Mesendoderm (in vitro differentiated cells): Measurements from ENCODE around the gene AMBP.

ENCODE experiments used
- DNase-seq: peaks from one replicate; pipeline ENCODE4 v3.0.0; 2013
- H2AK5ac ChIP-seq: 2 replicates; pipeline ENCODE4 v1.6.1; 2013; ENCODE audit warnings: low read length, inconsistent platforms
- H2BK120ac ChIP-seq: 2 replicates; pipeline ENCODE4 v1.6.1; 2013; ENCODE audit warnings: low read depth, mild to moderate bottlenecking, low read length, moderate library complexity, mixed read lengths
- H2BK15ac ChIP-seq: replicated peaks from 2 replicates; pipeline ENCODE4 v1.6.1; 2013; ENCODE audit warnings: low read depth, mild to moderate bottlenecking, moderate library complexity
- H2BK5ac ChIP-seq: 2 replicates; pipeline ENCODE4 v1.6.1; 2013; ENCODE audit warnings: low read length, inconsistent platforms
- H3K18ac ChIP-seq: 2 replicates; pipeline ENCODE4 v1.6.1; 2013; ENCODE audit warnings: mild to moderate bottlenecking, low read length, mixed read lengths
- H3K23ac ChIP-seq: one replicate; pipeline ENCODE4 v1.6.1; 2013; ENCODE audit warnings: low read length
- H3K27ac ChIP-seq: 2 replicates; pipeline ENCODE4 v1.5.1; 2013; ENCODE audit warnings: low read depth, mild to moderate bottlenecking, inconsistent platforms, low read length, moderate library complexity
- H3K27me3 ChIP-seq: 2 replicates; pipeline ENCODE4 v1.6.1; 2013; ENCODE audit warnings: low read length, control low read depth, mild to moderate bottlenecking, inconsistent platforms; ENCODE audit not compliant: insufficient read depth, poor library complexity
- H3K36me3 ChIP-seq: 2 replicates; pipeline ENCODE4 v1.6.1; 2013; ENCODE audit warnings: low read length, inconsistent platforms; ENCODE audit not compliant: control insufficient read depth, insufficient read depth
- H3K4ac ChIP-seq: one replicate; pipeline ENCODE4 v1.6.1; 2013; ENCODE audit warnings: low read depth, mild to moderate bottlenecking, low read length, moderate library complexity
- H3K4me1 ChIP-seq: 2 replicates; pipeline ENCODE4 v1.6.1; 2013; ENCODE audit warnings: low read depth, low read length, inconsistent platforms; ENCODE audit not compliant: control insufficient read depth
- H3K4me2 ChIP-seq: 2 replicates; pipeline ENCODE4 v1.6.1; 2013; ENCODE audit warnings: low read length
- H3K4me3 ChIP-seq: 2 replicates; pipeline ENCODE4 v1.5.1; 2013; ENCODE audit warnings: mild to moderate bottlenecking, low read length
- H3K56ac ChIP-seq: one replicate; pipeline ENCODE4 v1.6.1; 2013; ENCODE audit warnings: low read length
- H3K79me1 ChIP-seq: 2 replicates; pipeline ENCODE4 v1.6.1; 2013; ENCODE audit warnings: low read length, inconsistent platforms
- H3K79me2 ChIP-seq: 2 replicates; pipeline ENCODE4 v1.6.1; 2013; ENCODE audit warnings: mild to moderate bottlenecking, low read length; ENCODE audit not compliant: control insufficient read depth, insufficient read depth
- H3K9ac ChIP-seq: 2 replicates; pipeline ENCODE4 v1.6.1; 2013; ENCODE audit warnings: low read length, inconsistent platforms
- H4K5ac ChIP-seq: one replicate; pipeline ENCODE4 v1.6.1; 2013; ENCODE audit warnings: low read length
- H4K8ac ChIP-seq: one replicate; pipeline ENCODE4 v1.6.1; 2013; ENCODE audit warnings: low read depth, mild to moderate bottlenecking, control low read depth, low read length, moderate library complexity
- WGBS: extraction: QIAGEN DNeasy Blood & Tissue Kit; methylation state at CpG from one replicate; pipeline ENCODE4 v1.1.7; 2013; ENCODE audit warnings: low lambda C conversion rate, missing lambda C conversion rate; ENCODE audit not compliant: insufficient coverage; ENCODE audit errors: extremely low coverage; 5-methylcytosine and 5-hydroxymethylcytosine counted together

AMBP gene

DNA sequence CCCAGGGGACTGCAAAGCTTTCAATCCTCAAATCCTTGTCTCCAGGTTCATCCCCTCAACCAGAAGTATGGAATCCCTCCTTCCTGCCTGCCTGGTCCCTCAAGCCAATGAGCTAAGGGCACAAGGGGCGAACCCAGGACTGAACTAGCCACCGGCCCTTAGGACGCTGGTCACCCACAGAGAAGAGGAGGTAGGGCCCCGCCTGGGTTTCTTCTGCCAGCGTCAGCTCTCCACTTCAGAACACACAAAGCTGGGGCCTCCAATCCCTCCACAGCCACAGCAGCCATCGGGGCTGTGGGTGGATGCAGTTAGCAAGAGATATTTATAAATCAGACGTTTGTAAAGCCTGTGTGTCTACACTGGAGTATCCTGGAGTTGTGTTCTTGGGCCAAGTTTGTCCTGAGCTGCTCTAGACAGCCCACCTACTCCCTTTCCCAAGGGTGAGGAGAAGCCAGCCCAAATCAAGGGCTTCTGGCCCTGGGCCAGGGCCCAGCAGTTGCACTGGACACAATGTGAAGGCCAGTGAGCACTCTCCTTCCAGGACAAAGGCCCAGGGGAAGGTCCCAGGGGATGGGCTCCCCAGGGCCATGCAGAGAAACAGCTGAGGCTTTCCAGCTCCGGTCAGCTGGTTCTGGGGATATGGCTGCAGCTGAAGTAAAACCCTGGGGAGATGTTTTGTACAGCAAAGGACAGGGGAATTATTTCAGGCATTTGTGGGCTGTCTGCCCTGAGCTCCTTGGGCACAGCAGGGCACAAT lies 18.9 kb downstream of the AMBP start:
- Histone ChIP-seq H3K56ac (no peak overlapping the region), H2BK5ac (no peak overlapping the region), H3K4ac (no peak overlapping the region), H4K8ac (no peak overlapping the region), H3K9ac (no peak overlapping the region), H4K5ac (no peak overlapping the region), H2BK120ac (no peak overlapping the region), H3K4me3 (no peak overlapping the region), H3K79me1 (no peaks in the 10 kb centered on the region), H3K23ac (no peak overlapping the region), H3K36me3 (no peaks in the 10 kb centered on the region), H2BK15ac (no peak overlapping the region), H3K27me3 (no peaks in the 10 kb centered on the region), H3K27ac (no peak overlapping the region), H3K18ac (no peak overlapping the region), H3K4me1 (no peaks in the 10 kb centered on the region), H3K4me2 (no peak overlapping the region), H2AK5ac (no peak overlapping the region), H3K79me2 (no peaks in the 10 kb centered on the region)
- DNase-seq, result no peak
- no CpG with 5 or more reads among the region's 8 CpGs for WGBS

DNA sequence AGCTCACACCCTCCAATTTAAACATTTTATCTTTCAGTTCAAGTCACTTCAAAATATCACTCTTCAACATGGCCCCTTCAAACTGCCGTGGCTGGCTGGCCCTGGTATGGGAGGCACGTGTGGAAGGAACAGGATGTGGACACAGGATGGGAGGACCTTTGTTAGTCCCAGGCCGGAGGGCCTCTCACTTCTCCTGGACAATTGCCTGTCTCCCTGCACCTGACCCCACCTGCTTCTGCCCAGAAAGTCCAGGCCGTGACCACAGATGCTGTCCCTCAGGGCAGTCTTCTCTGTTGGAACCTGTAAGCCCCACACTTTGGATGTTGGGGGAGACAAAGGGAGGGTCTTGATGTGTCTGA lies 19.4 kb downstream of the AMBP start:
- no peak for DNase-seq
- WGBS, result no CpG with 5 or more reads among the region's 4 CpGs

DNA sequence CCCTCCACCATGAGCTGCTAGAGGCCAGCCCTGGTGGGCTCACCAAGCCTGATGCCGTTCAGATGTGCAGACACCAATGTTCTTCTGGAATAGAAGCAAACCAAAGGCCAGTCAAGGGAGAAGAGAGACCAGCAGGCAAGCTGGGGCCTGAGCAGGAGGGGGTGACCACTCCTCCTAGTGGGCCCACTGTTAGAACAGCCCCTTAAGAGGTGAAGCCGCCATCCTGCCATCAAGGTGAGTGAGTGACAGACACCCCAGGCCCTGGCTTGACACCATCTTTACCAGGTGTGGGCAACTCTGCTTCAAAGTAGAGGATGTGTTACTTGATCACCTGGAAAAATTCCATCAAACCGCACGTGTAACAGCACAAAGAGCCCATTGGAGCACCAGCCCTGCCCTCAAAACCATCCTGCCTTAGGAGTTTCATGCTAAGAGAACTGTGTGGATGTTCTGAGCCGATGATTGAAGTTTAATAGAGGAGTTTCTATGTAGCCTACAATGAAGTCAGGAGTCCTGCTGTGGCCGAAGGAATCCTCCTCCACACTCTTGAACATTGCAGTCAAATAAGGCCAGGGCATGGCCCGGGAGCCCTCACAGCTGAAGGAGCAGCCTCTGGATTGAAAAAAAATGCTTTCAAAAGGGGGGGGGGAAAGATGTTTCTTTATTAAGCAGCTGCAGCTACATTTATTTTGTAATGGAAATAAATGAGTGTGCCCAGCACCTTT lies 20.8 kb downstream of the AMBP start:
- Histone ChIP-seq H2AK5ac (no peak overlapping the region), H3K4me1 (no peaks in the 10 kb centered on the region), H2BK120ac (no peak overlapping the region), H4K8ac (no peak overlapping the region), H3K27me3 (no peaks in the 10 kb centered on the region), H3K18ac (no peak overlapping the region), H3K4me2 (no peak overlapping the region), H3K23ac (no peak overlapping the region), H3K27ac (no peak overlapping the region), H3K9ac (no peak overlapping the region), H3K4me3 (no peak overlapping the region), H2BK5ac (no peak overlapping the region), H3K36me3 (no peaks in the 10 kb centered on the region), H2BK15ac (no peak overlapping the region), H4K5ac (no peak overlapping the region), H3K79me2 (no peaks in the 10 kb centered on the region), H3K79me1 (no peaks in the 10 kb centered on the region), H3K4ac (no peak overlapping the region), H3K56ac (no peak overlapping the region)
- WGBS, result no CpG with 5 or more reads among the region's 7 CpGs
- no peak for DNase-seq

More for the DNA sequence above, 19.4 kb downstream of the AMBP start:
- H2BK5ac ChIP-seq, result no peak overlapping the region
- H3K4ac ChIP-seq, result no peak overlapping the region
- no peaks in the 10 kb centered on the region for H3K79me2 ChIP-seq
- no peak overlapping the region for H3K9ac ChIP-seq
- H2BK120ac ChIP-seq, result no peak overlapping the region
- no peak overlapping the region for H2BK15ac ChIP-seq
- no peak overlapping the region for H3K56ac ChIP-seq
- H3K18ac ChIP-seq, result no peak overlapping the region
- H3K79me1 ChIP-seq, result no peaks in the 10 kb centered on the region
- H3K4me2 ChIP-seq, result no peak overlapping the region
- H3K23ac ChIP-seq, result no peak overlapping the region
- no peaks in the 10 kb centered on the region for H3K4me1 ChIP-seq
- no peak overlapping the region for H4K8ac ChIP-seq
- H3K27me3 ChIP-seq, result no peaks in the 10 kb centered on the region
- no peak overlapping the region for H3K4me3 ChIP-seq
- H3K27ac ChIP-seq, result no peak overlapping the region
- no peak overlapping the region for H2AK5ac ChIP-seq
- H4K5ac ChIP-seq, result no peak overlapping the region
- H3K36me3 ChIP-seq, result no peaks in the 10 kb centered on the region

DNA sequence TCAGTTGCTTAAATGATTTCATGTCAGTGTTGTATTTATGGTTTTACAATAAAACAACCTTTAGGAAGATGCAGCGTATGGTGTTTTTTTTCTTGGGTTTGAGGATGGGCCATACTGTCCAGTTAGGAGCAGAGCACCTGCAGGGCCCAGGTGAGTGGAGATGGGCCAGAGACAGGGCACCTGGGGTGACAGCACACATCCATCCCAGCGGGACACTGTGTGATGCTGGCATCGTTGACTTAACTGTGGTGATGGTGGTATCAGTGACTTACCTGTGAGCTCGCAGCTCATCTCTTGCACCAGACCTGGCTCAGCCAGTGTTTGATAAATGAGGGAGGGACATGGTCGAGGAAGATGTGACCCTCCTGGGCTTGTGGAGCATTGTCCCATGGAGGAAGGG lies 21.6 kb downstream of the AMBP start:
- H3K4me2 ChIP-seq, result no peak overlapping the region
- no peaks in the 10 kb centered on the region for H3K79me2 ChIP-seq
- no peak overlapping the region for H4K5ac ChIP-seq
- H3K18ac ChIP-seq, result no peak overlapping the region
- WGBS, result no CpG with 5 or more reads among the region's 5 CpGs
- H2BK120ac ChIP-seq, result no peak overlapping the region
- H2BK15ac ChIP-seq, result no peak overlapping the region
- no peak overlapping the region for H3K23ac ChIP-seq
- no peak overlapping the region for H3K4me3 ChIP-seq
- H3K56ac ChIP-seq, result no peak overlapping the region
- peaks cover 2% of the 10 kb centered on the region for H3K36me3 ChIP-seq
- DNase-seq, result no peak
- H3K79me1 ChIP-seq, result no peaks in the 10 kb centered on the region
- no peak overlapping the region for H3K4ac ChIP-seq
- H3K27me3 ChIP-seq, result no peaks in the 10 kb centered on the region
- H3K9ac ChIP-seq, result no peak overlapping the region
- no peak overlapping the region for H3K27ac ChIP-seq
- H3K4me1 ChIP-seq, result no peaks in the 10 kb centered on the region
- no peak overlapping the region for H2BK5ac ChIP-seq
- no peak overlapping the region for H4K8ac ChIP-seq
- H2AK5ac ChIP-seq, result no peak overlapping the region

DNA sequence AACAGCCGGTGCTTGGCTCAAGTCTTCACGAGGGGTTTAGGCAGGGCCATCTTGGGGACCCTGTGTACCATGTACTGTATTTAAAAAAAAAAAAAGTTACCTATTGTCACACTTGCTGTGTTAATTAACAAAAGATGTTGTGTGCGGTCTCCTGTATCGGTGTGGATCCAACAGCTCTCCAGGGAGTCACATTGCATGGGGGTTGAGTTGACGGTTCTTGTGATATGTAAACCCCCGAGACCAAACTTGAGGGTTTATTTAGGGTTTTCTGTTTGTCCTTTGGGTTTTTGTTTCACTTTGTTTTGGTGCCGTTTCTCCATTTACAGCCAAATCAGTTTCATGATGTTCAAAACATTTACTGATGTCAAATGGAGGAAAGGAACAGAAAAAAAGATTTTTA lies 22.2 kb downstream of the AMBP start:
- Histone ChIP-seq H3K9ac (no peak overlapping the region), H4K5ac (no peak overlapping the region), H3K18ac (no peak overlapping the region), H4K8ac (no peak overlapping the region), H2AK5ac (no peak overlapping the region), H3K27ac (no peak overlapping the region), H2BK15ac (no peak overlapping the region), H3K4ac (no peak overlapping the region), H3K4me2 (no peak overlapping the region), H3K56ac (no peak overlapping the region), H3K79me2 (no peaks in the 10 kb centered on the region), H3K4me1 (no peaks in the 10 kb centered on the region), H3K27me3 (no peaks in the 10 kb centered on the region), H2BK5ac (no peak overlapping the region), H3K36me3 (peaks cover 2% of the 10 kb centered on the region), H3K79me1 (no peaks in the 10 kb centered on the region), H3K4me3 (no peak overlapping the region), H2BK120ac (no peak overlapping the region), H3K23ac (no peak overlapping the region)
- DNase-seq, result no peak
- WGBS, result no CpG with 5 or more reads among the region's 7 CpGs
